GM18873 (cell line): ENCODE data around the gene GRB14.

Source experiments
- ATAC-seq: cut with Tn5 transposase; IDR thresholded peaks from one replicate; pipeline ENCODE4 v1.9.1; 2021; ENCODE audit warnings: mild to moderate bottlenecking, moderate library complexity, moderate number of reproducible peaks; ENCODE audit not compliant: unreplicated experiment, low FRiP score

The GRB14 gene

DNA sequence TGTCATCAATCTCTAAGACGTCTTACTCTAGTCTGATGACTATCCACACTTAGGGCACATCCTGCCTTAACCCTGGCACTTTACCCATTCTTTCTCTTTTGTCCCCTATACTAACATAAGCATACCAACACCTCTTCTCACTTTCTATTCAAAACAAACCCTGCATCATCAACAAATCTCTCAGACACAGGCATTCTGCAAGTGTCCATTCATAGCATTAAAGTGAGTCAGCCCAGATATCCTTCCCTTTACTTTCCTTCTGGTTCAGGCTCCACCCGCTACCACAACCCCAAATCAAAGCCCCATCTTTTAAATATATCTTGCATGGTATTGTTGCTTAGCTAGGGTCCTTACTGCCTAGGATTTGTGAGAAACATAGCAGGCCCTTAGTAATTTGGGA lies 3.8 kb downstream of the GRB14 start:
- no peak for ATAC-seq

- ATAC-seq, result no peak
Measured at GRCh38 chr2:164613321-164613982, 7.8 kb downstream of the GRB14 start.

DNA sequence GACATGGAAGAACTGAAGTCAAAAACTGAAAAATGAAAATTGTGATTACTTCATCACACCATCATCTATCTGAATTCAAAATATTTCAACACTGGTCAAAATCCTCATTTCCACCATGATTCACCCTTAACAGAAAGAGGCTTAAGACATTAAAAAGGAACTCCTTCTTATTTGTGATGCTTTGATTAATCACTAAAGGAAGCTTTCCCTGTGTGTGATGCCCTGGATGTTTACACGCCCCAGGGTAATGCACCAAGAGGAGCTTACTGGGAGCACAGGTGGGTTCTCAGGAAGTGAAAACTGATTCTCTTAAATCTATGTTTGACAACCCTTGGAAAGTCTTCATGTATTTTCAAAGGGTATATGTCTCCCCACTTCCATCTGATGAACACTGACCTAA lies 11.5 kb downstream of the GRB14 start:
- no peak for ATAC-seq

- no peak for ATAC-seq
Measured at GRCh38 chr2:164606557-164606956, 14.7 kb downstream of the GRB14 start.

- no peak for ATAC-seq
Measured at GRCh38 chr2:164605295-164605694, 16.0 kb downstream of the GRB14 start.

DNA sequence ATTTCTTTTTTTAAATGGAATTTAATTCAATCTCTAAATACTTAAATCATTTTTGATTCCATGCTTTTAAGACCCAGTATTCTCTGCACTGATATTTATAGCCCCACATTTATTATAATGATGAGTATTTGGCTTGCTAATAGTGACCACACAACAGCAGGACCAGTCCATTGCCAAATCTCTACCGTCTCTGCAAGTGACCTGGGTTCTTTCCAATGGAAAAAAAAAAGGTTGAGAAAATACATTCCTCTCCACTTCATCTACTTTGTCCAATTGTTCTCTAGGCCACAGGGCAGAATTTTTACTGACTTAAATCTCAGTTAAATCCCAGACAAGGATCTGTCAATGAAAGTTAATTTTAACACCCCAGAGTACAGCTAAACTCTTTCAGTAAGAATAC lies 20.5 kb downstream of the GRB14 start:
- ATAC-seq, result no peak

- peak; percentile 91 for ATAC-seq
Measured at GRCh38 chr2:164599954-164600589, 21.2 kb downstream of the GRB14 start.

DNA sequence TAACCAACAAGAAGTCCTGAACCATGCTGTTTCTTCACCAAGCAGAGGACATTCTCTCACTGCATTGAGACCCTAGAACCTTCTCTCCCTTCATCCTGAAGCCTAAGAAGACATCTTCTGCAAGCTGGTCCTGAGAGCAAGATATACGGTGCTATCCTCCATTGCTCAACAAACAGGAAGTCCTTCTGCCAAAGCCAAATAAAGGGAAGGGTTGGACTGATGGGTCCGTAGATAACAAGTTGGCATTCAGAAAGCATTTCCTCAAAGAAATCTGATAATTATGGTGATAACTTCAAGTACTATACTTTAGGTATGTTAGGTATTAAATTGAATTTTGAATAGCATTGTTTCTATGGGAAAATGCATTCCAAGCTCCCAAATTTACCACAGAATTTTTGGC lies 23.3 kb downstream of the GRB14 start:
- no peak for ATAC-seq

DNA sequence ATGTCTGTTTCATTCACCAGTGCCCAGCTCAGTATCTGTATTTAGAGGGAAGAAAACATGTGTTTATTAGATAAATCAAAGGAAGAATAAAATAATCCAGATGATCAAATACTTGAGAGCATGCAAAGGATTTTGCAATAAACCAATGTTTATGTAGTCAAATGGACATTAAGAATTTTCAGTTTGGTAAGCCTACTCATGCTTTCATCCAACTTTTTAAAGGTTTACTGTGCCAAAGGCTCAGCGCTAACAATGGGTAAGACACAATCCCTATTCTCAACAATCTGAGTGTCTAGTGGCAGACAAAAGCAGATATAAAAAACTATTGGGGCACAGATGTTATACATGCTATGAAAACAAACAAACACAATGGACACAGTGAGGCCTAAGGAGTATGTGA lies 26.3 kb downstream of the GRB14 start:
- ATAC-seq, result no peak

DNA sequence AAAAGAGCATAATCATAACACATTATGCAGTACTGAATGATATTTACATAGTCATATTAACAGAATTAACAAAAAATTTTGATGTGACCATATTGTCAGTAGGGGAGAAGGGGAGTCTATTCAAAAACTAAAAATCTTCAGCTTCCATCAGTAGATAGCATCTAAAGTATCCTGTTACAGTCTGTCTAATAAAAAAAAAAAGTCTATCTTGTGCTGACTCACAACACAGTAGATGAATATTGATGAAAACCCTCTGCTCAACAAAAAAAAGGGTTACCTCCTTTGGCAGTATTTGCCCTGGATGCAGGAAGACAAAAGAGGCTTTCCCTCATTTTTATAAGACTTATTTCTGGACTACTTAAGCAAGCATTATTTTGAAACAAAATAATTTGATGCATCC lies 27.3 kb downstream of the GRB14 start:
- ATAC-seq, result no peak

GRCh38 chr2:164593541-164593940 lies 27.7 kb downstream of the GRB14 start:
- ATAC-seq, result no peak

GRCh38 chr2:164589522-164589921 lies 31.8 kb downstream of the GRB14 start:
- no peak for ATAC-seq

GRCh38 chr2:164581050-164581449 lies 40.2 kb downstream of the GRB14 start:
- no peak for ATAC-seq

DNA sequence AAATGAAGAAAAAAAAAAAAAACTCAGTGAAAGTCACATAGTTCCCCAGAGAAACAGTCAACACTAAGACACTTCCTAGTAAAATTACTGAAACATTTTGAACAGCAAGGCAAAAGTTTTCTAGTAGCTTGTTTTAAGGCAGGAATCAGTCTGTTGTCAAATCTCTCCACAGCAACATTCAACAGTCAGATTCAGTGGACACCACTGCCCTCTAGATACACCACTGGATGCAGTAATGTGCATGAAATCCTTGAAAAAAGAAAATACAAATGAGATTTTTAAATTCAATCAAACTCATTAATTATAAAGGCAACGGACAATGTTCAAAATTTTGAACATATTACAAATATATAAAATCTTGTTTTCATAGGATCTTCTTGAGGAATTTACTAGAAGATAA lies 46.4 kb downstream of the GRB14 start:
- no peak for ATAC-seq

DNA sequence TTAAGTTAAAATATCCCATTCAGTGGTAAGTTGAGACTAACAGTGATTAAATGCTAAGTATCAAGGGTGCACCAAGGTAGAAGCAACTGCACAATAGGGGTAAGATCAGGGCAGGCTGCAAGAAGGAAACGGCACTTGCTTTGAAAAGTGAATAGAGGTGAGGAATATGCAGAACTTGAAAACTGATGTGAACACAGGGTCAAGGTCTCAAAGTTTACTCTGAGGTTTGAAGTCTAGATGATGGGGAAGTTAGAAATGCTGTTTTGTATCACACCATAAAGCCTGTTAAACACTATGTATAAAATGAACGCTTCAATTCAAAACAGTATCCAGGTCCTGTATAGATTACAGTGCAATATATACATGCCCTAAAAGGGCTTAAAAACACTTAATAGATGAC lies 50.8 kb downstream of the GRB14 start:
- no peak for ATAC-seq

DNA sequence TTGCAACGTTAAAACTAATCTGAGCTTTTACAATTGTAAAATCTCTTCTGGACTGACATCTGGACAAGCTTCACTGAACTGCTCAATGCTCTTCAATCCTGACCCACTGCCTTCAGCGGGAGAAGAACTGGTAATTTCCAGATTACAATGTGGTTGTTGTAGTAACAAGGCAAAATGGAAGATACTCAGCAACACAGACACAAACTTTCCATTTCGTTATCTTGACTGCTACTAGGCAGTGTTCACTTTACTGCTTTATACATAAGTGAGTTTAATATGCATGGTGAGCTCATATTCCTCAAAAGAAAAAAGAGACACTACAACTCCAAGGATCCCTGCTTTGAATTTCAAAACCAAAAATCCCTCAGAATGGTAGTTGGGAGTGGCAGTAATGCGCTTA lies 51.9 kb downstream of the GRB14 start:
- no peak for ATAC-seq

DNA sequence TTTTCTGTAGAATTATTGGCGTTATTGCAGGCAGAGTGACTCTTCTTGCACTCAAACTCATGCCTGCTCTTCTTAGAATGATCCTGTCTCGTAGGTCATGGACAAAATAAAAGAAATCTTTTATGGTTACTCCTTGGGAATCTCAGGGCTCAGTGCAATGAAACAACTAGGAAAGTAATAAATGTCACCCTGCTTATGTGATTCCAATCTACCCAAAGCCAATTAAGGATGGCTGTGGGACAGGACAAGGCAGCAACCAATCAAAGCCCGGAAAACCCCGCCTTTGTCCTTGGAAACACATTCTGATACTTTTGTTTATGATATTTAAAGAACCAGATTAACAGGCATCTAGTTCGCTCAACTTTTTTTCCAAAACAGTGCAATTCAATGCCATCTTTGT lies 53.0 kb downstream of the GRB14 start:
- ATAC-seq, result no peak

DNA sequence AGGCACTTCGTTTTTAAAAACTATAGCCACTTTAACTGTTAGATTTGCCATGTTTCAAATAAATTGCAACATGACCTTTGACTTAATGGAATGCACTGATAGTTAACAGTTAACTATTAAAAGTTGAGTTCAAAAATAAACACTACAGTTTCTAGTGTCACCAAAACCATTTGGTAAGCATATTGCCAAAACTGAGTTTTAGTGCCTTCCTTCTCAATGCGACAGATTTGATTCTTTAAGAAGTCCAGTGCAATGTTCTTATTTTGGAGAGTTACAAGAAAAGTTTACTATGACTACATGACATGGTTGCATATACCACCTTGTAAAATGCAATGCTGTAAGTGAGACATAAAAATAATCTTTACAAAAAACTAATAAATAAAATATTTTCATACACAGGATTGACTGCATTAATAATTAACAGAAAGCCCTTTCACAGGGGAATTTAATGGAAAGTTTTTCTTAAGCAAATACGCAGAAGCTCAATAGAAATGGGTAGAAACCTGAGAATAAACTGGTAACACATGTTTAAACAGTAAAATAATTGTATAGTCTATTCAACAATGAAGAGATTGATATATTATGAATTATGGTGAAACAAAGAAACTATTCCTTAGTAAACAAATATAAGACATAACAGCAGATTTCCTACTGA lies 53.8 kb downstream of the GRB14 start:
- ATAC-seq, result no peak

- ATAC-seq, result no peak
Measured at GRCh38 chr2:164565359-164565758, 55.9 kb downstream of the GRB14 start.

DNA sequence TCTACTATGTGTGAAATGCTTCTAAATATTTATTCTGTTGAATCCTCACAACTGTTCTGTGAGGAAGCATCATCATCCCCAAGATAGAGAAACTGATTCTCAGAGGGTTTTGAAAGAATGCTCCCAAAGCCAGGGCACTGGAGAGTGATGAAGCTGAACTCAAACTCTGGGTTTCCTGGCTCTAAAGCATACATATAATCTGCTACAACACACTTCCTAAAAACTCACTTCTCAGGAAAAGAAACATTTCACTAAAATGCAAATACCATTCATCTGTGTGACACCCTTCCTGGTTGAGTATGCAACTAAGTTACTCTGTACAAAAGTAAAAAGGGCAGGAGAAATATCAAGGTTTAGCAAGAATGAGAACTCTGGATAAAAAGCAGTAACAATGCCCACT lies 58.6 kb downstream of the GRB14 start:
- ATAC-seq, result no peak

DNA sequence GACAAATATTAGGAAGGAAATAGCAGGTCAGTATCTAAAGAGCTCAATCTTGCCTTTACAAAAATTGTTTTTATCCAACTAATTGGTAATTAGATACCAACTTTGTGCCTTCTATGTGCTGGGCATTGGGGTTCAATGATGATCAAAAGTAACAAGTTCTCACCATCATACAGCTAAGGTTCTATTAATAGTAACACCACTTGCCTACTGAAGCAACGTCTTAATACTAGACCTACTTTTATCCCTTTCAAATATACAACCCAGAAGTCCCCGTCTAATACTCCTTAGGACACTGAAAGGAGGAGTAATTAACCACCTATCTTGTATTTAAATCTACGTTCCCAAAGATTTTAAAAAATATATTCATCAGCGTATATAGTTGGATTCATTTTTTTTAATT lies 59.3 kb downstream of the GRB14 start:
- no peak for ATAC-seq

DNA sequence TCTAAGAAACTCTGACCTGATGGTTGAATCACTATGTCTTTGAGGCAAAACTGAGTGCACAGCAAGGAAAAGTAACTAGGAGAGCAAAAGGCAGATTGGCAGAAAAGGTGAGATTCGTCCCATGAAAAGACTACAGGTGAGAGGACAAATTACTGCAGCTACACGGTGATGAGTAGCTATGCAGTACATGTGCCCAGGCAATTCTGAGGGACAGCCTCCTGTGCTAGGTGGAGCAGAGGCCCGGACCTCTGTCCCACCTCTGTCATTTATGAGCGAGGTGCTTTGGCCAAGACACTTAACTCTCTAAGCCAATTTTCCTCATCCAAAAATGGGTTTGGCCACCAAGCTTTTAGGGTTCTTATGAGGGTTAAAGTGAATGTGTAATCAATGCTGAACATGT lies 59.9 kb downstream of the GRB14 start:
- ATAC-seq, result no peak
